ENCODE measurements around the gene TBC1D22A.

TBC1D22A gene

GRCh38 chr22:47134222-47134621 lies 371.8 kb downstream of the TBC1D22A start:
- no peak overlapping the region for H3K9ac ChIP-seq
- no peaks in the 10 kb centered on the region for H3K27me3 ChIP-seq (ENCODE audit: insufficient read depth, low read depth)
- H3K4me1 ChIP-seq (ENCODE audit: low read depth, poor library complexity, severe bottlenecking): no peaks in the 10 kb centered on the region
- H3K36me3 ChIP-seq (ENCODE audit: insufficient read depth): no peaks in the 10 kb centered on the region
- H3K4me2 ChIP-seq: no peak overlapping the region
- no peak overlapping the region for H3K27ac ChIP-seq
- no peak overlapping the region for H2AFZ ChIP-seq (ENCODE audit: low read depth)
- H3K4me3 ChIP-seq (IDR thresholded peaks at IDR 0.05; ENCODE audit: insufficient read depth, low read depth, low read length): no peak overlapping the region
- no peaks in the 10 kb centered on the region for H4K20me1 ChIP-seq (ENCODE audit: insufficient read depth)
- no peak for TF ChIP-seq CTCF (conservative IDR thresholded peaks at IDR 0.05; ENCODE audit: low read depth, low read length)
- no peaks in the 10 kb centered on the region for H3K79me2 ChIP-seq (ENCODE audit: insufficient read depth, low read depth)

- no peak for TF ChIP-seq CTCF (conservative IDR thresholded peaks at IDR 0.05; ENCODE audit: low read depth, low read length)
- H3K9ac ChIP-seq: no peak overlapping the region
- no peaks in the 10 kb centered on the region for H3K79me2 ChIP-seq (ENCODE audit: insufficient read depth, low read depth)
- no peak overlapping the region for H3K27ac ChIP-seq
- no peaks in the 10 kb centered on the region for H3K36me3 ChIP-seq (ENCODE audit: insufficient read depth)
- no peak overlapping the region for H3K4me2 ChIP-seq
- no peaks in the 10 kb centered on the region for H3K4me1 ChIP-seq (ENCODE audit: low read depth, poor library complexity, severe bottlenecking)
- H3K4me3 ChIP-seq (IDR thresholded peaks at IDR 0.05; ENCODE audit: insufficient read depth, low read depth, low read length): no peak overlapping the region
- H3K27me3 ChIP-seq (ENCODE audit: insufficient read depth, low read depth): no peaks in the 10 kb centered on the region
- no peak overlapping the region for H2AFZ ChIP-seq (ENCODE audit: low read depth)
- no peaks in the 10 kb centered on the region for H4K20me1 ChIP-seq (ENCODE audit: insufficient read depth)
Measured at GRCh38 chr22:47135338-47135737, 372.9 kb downstream of the TBC1D22A start.

- Histone ChIP-seq H3K36me3 (ENCODE audit: insufficient read depth) (no peaks in the 10 kb centered on the region), H3K4me1 (ENCODE audit: low read depth, poor library complexity, severe bottlenecking) (no peaks in the 10 kb centered on the region), H4K20me1 (ENCODE audit: insufficient read depth) (no peaks in the 10 kb centered on the region), H3K4me2 (no peak overlapping the region), H2AFZ (ENCODE audit: low read depth) (no peak overlapping the region), H3K27ac (no peak overlapping the region), H3K27me3 (ENCODE audit: insufficient read depth, low read depth) (no peaks in the 10 kb centered on the region), H3K79me2 (ENCODE audit: insufficient read depth, low read depth) (no peaks in the 10 kb centered on the region), H3K9ac (no peak overlapping the region), H3K4me3 (IDR thresholded peaks at IDR 0.05; ENCODE audit: insufficient read depth, low read depth, low read length) (no peak overlapping the region)
- no peak for TF ChIP-seq CTCF (conservative IDR thresholded peaks at IDR 0.05; ENCODE audit: low read depth, low read length)
Measured at GRCh38 chr22:47136050-47136449, 373.6 kb downstream of the TBC1D22A start.

- H4K20me1 ChIP-seq (ENCODE audit: insufficient read depth): no peaks in the 10 kb centered on the region
- TF ChIP-seq CTCF (conservative IDR thresholded peaks at IDR 0.05; ENCODE audit: low read depth, low read length): no peak
- no peaks in the 10 kb centered on the region for H3K79me2 ChIP-seq (ENCODE audit: insufficient read depth, low read depth)
Measured at GRCh38 chr22:47136671-47137070, 374.2 kb downstream of the TBC1D22A start.

More at GRCh38 chr22:47136671-47137070, 374.2 kb downstream of the TBC1D22A start:
- Histone ChIP-seq H3K27me3 (ENCODE audit: insufficient read depth, low read depth) (no peaks in the 10 kb centered on the region), H3K9ac (no peak overlapping the region), H3K36me3 (ENCODE audit: insufficient read depth) (no peaks in the 10 kb centered on the region), H3K4me1 (ENCODE audit: low read depth, poor library complexity, severe bottlenecking) (no peaks in the 10 kb centered on the region), H3K4me3 (IDR thresholded peaks at IDR 0.05; ENCODE audit: insufficient read depth, low read depth, low read length) (no peak overlapping the region), H3K4me2 (no peak overlapping the region), H3K27ac (no peak overlapping the region), H2AFZ (ENCODE audit: low read depth) (no peak overlapping the region)
